ENCODE measurements around the gene SCYL1.
A peak's percentile ranks its signal among the peaks of the same experiment; 100 is the strongest.

The SCYL1 gene

DNA sequence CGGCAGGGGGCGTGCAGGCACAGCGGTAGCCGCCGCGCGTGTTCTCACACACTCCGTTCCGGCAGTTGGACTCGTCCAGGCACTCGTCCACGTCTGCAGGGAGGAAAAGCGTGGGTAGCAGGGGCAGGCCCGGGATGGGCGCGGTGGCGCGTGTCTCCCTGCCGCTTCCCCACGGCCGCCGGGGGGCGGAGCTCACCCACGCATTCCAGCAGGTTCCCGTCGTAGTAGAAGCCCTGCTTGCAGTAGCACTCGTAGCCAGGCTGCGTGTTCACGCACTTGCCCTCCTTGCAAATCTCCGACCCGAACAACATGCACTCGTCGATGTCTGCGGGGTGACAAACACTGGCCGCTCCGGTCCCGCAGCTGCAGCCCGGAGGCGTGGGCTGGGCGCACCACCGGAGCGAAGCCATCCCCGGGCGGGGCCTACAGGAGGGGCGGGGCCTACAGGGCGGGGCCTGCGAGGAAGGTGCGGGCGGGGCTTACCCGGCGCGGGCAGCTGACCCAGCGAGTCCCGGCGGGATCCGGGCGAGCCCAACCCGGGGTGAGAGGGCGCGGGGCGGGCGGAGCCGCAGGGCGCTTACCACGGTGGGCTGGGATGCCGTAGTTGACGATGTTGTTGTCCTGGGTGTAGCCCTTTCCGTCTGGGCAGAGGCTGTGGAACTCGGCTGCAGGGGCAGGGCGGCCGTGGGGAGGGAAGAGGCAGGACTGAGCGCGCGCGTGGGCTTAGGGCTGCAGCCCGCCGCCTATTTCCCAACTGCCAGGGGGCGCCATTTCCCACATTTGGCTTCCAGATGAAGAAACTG lies 15.6 kb downstream of the SCYL1 start:
- CTCF ChIA-PET, result interaction anchor here (0.8 to 10.0 kb wide), 24 partner anchors 10 to 292 kb away, joined by 3 to 207 read pairs (median 6); partner anchors contain the start of genes EHBP1L1, FAM89B, KAT5 and KCNK7
- H3K4me3 ChIP-seq (ENCODE audit: low read depth, low read length), result peak overlapping the region; percentile 55
- TF ChIP-seq, protein P1, sequence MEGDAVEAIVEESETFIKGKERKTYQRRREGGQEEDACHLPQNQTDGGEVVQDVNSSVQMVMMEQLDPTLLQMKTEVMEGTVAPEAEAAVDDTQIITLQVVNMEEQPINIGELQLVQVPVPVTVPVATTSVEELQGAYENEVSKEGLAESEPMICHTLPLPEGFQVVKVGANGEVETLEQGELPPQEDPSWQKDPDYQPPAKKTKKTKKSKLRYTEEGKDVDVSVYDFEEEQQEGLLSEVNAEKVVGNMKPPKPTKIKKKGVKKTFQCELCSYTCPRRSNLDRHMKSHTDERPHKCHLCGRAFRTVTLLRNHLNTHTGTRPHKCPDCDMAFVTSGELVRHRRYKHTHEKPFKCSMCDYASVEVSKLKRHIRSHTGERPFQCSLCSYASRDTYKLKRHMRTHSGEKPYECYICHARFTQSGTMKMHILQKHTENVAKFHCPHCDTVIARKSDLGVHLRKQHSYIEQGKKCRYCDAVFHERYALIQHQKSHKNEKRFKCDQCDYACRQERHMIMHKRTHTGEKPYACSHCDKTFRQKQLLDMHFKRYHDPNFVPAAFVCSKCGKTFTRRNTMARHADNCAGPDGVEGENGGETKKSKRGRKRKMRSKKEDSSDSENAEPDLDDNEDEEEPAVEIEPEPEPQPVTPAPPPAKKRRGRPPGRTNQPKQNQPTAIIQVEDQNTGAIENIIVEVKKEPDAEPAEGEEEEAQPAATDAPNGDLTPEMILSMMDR (IDR thresholded peaks at IDR 0.05; ENCODE audit: insufficient read depth, low read length, missing control alignments), result peak; percentile 81
- POLR2A ChIA-PET, result interaction anchor here (0.6 to 3.4 kb wide), 13 partner anchors 10 to 533 kb away, joined by 3 to 28 read pairs (median 5); partner anchors contain the start of genes EHBP1L1, FAM89B, KCNK7 and MALAT1
- no peak for DNase-seq (ENCODE audit: low read depth, low spot score)

DNA sequence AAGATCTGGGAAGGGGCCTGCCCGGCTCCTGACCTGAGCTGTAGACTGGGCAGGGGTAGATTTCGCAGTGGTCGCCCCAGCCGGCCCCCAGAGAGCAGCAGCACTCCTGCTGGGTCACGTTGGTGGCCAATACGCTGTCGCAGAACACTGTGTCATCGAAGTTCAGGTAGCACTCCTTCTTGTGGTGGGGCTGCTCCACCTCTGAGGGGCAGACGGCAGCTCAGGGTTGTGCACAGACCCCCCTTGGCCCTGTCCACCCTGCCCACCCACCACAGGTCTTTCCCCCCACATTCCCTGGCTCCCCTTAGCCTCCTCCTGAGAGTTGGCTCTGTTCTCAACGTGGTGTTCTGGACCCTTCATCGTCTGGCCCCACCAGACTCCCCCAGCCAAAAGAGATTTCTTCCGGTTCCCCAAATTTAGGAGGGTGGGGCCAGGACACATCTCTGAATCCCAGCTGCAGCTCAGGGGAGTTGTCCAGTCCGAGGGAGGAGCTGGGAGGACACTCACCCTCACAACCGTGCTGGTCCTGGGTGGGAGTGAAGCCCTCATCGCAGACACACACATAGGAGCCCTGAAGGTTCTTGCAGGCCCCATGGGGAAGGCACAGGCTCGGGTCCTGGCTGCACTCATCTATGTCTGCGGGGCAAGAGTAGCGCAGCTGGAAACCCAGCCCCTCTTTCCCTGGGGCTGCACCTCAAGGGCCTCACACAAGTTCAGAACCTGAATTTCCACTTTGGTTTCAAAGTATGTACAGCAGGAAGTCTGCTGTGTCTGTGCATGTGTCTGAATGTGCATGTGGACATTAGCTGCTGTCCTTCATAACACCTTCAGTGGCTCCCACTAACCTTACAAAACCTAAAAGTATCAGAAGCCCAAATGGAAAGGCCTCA lies 16.5 kb downstream of the SCYL1 start:
- ChIA-PET CTCF (interaction anchor here (0.8 to 10.0 kb wide), 27 partner anchors 10 to 291 kb away, joined by 3 to 207 read pairs (median 5); partner anchors contain the start of genes EHBP1L1, FAM89B, KAT5 and KCNK7), POLR2A (interaction anchor here (0.6 to 3.4 kb wide), 9 partner anchors 16 to 76 kb away, joined by 3 to 28 read pairs (median 5); partner anchors contain the start of genes EHBP1L1, FAM89B, PCNX3 and SCYL1)
- TF ChIP-seq, protein P1 (IDR thresholded peaks at IDR 0.05; ENCODE audit: insufficient read depth, low read length, missing control alignments), result no peak
- no peak for DNase-seq (ENCODE audit: low read depth, low spot score)
- peak overlapping the region; percentile 55 for H3K4me3 ChIP-seq (ENCODE audit: low read depth, low read length)

DNA sequence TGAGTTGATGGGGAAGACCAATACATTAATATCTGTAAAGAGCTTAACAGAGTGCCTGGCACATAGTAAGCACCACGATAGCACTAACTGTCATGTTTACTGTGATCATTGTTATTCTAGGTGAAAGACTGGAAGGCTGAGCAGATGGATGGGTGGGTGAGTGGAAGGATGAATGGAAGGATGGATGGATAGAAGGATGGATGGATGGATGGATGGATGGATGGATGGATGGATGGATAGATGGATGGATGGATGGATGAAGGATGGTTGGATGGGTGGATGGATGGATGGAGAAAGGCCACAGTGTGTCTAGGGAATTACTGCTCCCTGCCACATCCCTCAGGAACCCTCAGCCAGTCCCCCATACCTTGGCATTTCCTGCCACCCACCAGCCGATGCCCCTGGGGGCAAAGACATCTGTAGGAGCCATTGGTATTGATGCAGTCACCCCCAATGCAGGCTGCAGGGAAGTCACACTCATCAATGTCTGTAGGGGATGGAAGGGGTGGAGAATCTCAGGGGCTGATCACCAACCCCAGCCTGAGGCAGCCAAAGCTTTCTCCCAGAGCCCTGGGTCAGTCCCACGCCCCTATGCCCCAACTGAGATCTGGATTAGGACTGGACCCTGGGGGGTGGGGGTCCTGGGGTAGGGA lies 18.0 kb downstream of the SCYL1 start:
- DNase-seq (ENCODE audit: low read depth, low spot score), result no peak
- ChIA-PET POLR2A (no interaction called here), CTCF (interaction anchor here (1.3 to 10.0 kb wide), 9 partner anchors 8 to 65 kb away, joined by 4 to 207 read pairs (median 34); partner anchors contain the start of genes EHBP1L1, FAM89B, KCNK7 and LTBP3)
- H3K4me3 ChIP-seq (ENCODE audit: low read depth, low read length), result no peak overlapping the region
- TF ChIP-seq, protein P1 (IDR thresholded peaks at IDR 0.05; ENCODE audit: insufficient read depth, low read length, missing control alignments), result no peak

DNA sequence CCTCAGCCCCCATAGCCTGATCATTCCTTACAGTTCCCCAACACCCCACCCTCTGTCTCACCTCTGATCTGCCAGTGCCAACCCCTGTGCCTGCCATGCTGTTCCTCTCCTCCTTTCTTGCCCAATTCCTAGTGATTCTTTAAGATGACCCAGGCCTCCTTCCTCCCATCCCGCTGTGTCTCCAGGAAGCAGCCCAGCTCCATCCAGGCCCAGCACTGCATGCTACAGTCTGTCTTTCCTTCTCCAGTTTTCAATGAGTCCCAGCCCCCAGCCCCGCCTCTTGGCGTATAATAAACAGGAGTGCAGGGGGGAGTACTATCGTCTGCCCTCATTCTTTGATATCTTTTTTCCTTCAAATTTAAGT lies 21.0 kb downstream of the SCYL1 start:
- no peak for DNase-seq (ENCODE audit: low read depth, low spot score)
- ChIA-PET CTCF (interaction anchor here (2.8 to 8.9 kb wide), 2 partner anchors 11 to 20 kb away, joined by 10 to 207 read pairs; partner anchors contain the start of genes FAM89B, LTBP3 and ZNRD2), POLR2A (no interaction called here)
- H3K4me3 ChIP-seq (ENCODE audit: low read depth, low read length), result no peak overlapping the region
- TF ChIP-seq, protein P1 (IDR thresholded peaks at IDR 0.05; ENCODE audit: insufficient read depth, low read length, missing control alignments), result no peak

DNA sequence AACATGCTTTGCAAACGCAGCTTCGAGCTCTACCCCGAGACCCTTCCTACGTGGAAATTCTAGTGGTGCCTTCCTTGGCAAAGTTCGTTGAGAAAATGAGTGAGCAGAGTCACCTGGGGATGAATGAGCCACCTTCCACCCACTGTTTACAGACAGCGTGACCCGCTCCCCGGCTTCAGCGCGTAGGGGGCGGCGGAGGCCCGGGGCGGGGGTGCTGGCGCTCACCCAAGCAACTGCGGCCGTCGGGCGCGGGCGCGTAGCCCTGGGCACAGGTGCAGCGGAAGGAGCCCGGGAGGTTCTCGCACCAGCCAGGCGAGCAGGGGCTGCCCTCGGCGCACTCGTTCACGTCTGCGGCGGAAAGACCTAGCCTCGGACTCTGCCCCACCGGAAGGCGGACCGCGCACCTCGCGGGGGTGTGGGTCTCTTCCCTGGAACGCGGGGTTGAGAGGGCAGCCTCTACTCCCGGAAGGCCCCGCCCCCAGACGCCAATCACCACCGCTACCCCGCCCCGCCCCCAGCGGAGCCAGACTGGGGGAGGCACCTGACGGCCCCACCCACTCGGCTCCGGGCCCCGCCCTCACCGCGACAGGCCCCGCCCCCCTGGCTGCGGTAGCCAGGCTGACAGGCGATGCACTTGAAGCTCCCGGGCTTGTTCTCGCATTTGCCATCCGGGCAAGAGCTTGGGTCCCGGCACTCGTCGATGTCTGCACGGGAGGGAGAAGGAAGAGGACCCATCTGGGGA lies 21.5 kb downstream of the SCYL1 start:
- TF ChIP-seq, protein P1 (IDR thresholded peaks at IDR 0.05; ENCODE audit: insufficient read depth, low read length, missing control alignments), result no peak
- POLR2A ChIA-PET, result no interaction called here
- H3K4me3 ChIP-seq (ENCODE audit: low read depth, low read length), result no peak overlapping the region
- CTCF ChIA-PET, result interaction anchor here (2.8 to 8.9 kb wide), 2 partner anchors 10 to 20 kb away, joined by 10 to 207 read pairs; partner anchors contain the start of genes FAM89B, LTBP3 and ZNRD2
- no peak for DNase-seq (ENCODE audit: low read depth, low spot score)
